Large intestine (tissue), 3 donors: ENCODE measurements around the gene COL5A2. TPM values are rescaled to one million over a fixed set of nuclear protein-coding genes. Genes with fewer than 3 reads are reported as not detected.
A peak's percentile ranks its signal among the peaks of the same experiment; 100 is the strongest.

Experiments used
- DNase-seq, 2 donors: peaks; one replicate each; pipeline versions ENCODE4 v3.0.0 to v3.0.0-alpha.2; 2013
- H3K27ac ChIP-seq: one replicate; pipeline ENCODE4 v1.5.1; 2013; ENCODE audit warnings: low read length
- H3K27me3 ChIP-seq: 2 replicates; pipeline ENCODE4 v1.6.1; 2013; ENCODE audit warnings: low read length; ENCODE audit not compliant: control insufficient read depth, insufficient read depth
- H3K36me3 ChIP-seq: 2 replicates; pipeline ENCODE4 v1.6.1; 2013; ENCODE audit warnings: low read length; ENCODE audit not compliant: control insufficient read depth, insufficient read depth
- H3K4me1 ChIP-seq: one replicate; pipeline ENCODE4 v1.6.1; 2013; ENCODE audit warnings: low read length; ENCODE audit not compliant: control insufficient read depth, insufficient read depth
- H3K4me3 ChIP-seq: one replicate; pipeline ENCODE4 v1.5.1; 2013; ENCODE audit warnings: low read length
- H3K9me3 ChIP-seq: one replicate; pipeline ENCODE4 v1.6.1; 2013; ENCODE audit warnings: mild to moderate bottlenecking, low read depth, low read length, moderate library complexity; ENCODE audit not compliant: control insufficient read depth
- WGBS: methylation state at CpG from one replicate; pipeline ENCODE4 v1.1.5; 2013; ENCODE audit warnings: low lambda C conversion rate; ENCODE audit not compliant: insufficient coverage; 5-methylcytosine and 5-hydroxymethylcytosine counted together
- polyA plus RNA-seq: library from polyadenylated mRNA; unstranded; fragments of 120-200 nt; gene quantifications from one replicate; pipeline ENCODE4 v1.2.1, GENCODE V29; 2013

The COL5A2 gene
- polyA plus RNA-seq, 1 donor: 80.4 TPM

DNA sequence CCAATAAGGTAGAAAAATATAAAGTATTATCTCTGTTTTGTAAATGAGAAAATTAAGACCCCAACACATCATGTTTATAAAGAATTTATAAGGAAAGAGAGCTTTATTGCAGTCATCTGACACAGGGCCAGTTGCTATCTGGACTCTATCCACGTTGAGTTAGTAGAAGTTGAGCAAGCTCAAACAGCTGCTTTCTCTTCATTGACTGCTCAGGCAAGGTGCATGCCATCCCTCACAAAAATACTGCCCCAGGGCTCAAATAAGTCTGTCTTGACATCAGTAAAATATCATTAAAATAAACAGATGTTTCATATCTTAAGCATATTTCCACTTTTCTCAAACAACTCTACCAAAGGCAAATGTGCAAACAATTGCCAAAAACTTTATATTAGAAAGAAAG is 14.8 kb downstream of the COL5A2 start:
- Histone ChIP-seq H3K36me3 (no peaks in the 10 kb centered on the region), H3K27ac (no peak overlapping the region), H3K4me1 (no peaks in the 10 kb centered on the region), H3K27me3 (no peaks in the 10 kb centered on the region), H3K9me3 (no peaks in the 10 kb centered on the region), H3K4me3 (no peak overlapping the region)
- no CpG with 5 or more reads among the region's 1 CpG for WGBS
- peak; percentile 23 to 35 for DNase-seq

DNA sequence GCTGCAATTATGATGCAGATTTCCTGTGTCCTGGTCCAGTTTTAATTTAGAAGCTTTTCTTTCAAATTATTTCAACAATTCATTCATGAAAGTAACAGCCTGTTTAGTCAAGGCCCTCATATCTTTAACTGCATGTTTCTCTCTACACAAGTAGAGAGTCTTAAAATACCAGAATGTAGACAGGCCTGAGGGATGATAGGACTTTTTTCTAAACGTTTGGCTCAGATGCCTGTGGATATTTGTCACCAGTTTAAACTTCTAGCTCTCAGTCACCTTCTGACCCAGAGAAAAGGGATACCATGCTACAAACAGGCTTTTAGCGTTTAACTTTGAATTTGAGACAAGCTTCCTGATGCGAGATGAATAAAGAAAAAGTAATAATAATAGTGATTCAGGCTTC is 15.7 kb downstream of the COL5A2 start:
- H3K4me1 ChIP-seq: no peaks in the 10 kb centered on the region
- no peaks in the 10 kb centered on the region for H3K36me3 ChIP-seq
- no peak overlapping the region for H3K27ac ChIP-seq
- no peak for DNase-seq
- no peaks in the 10 kb centered on the region for H3K9me3 ChIP-seq
- H3K27me3 ChIP-seq: no peaks in the 10 kb centered on the region
- WGBS: no CpG with 5 or more reads among the region's 3 CpGs
- no peak overlapping the region for H3K4me3 ChIP-seq

DNA sequence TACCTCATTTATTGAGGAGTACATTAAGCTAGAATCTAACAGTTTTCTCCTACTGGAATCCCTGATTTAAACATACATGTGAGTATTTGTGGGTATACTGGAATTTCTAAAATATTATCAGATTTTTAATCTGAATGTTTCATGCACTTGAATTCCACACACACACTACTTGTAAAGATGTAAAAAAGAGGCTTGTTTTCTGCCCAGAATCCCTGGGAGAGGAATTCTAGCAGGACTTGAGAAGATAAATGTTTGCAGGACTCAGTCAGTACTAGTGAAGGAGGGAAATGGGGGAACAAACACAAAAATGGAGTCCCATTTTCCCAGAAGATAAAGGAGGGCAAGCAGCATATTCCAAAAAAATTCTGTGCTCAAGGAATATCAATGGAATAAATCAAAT is 17.0 kb downstream of the COL5A2 start:
- no peaks in the 10 kb centered on the region for H3K4me1 ChIP-seq
- no peaks in the 10 kb centered on the region for H3K36me3 ChIP-seq
- DNase-seq: no peak
- H3K9me3 ChIP-seq: no peaks in the 10 kb centered on the region
- no peak overlapping the region for H3K27ac ChIP-seq
- H3K27me3 ChIP-seq: no peaks in the 10 kb centered on the region
- H3K4me3 ChIP-seq: no peak overlapping the region

DNA sequence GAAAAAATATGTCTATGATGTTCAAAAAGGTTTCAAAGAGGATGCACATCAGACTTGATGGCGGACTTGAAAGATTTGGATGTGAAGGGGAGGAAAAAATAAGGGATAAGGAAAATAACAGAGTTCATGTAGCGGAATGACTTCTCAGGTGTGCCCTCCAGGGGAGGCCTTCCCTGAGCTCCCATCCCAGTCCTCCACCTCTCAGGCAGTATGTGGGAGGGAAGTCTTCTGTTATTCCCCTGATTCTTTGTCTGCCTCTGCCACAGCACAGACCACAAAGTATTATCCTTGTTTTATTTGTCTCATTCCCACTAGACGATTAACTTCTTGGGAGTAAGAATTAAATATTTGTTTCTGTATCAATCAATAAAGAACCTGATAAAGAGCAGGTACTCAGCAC is 17.7 kb downstream of the COL5A2 start:
- no peak for DNase-seq
- no peak overlapping the region for H3K27ac ChIP-seq
- WGBS: 58% methylated on average over 2 of the region's 3 CpGs

DNA sequence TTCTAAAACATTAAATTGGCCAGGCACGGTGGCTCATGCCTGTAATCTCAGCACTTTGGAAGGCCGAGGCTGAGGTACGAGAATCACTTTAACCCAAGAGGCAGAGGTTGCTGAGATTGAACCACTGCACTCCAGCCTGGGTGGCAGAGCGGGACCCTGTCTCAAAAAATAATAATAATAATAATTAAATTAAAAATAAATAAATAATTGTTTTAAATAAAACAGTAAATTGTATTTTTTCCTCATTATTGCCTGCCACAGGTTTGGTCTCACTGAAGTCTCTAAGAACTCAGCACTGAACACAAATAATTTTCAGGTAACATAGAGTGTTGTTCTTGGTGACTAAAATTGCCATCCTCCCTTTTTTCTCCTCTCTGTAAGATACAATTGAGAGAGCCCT is 19.8 kb downstream of the COL5A2 start:
- H3K4me3 ChIP-seq: no peak overlapping the region
- no peaks in the 10 kb centered on the region for H3K36me3 ChIP-seq
- no peaks in the 10 kb centered on the region for H3K4me1 ChIP-seq
- H3K9me3 ChIP-seq: no peaks in the 10 kb centered on the region
- H3K27me3 ChIP-seq: no peaks in the 10 kb centered on the region
- DNase-seq: no peak
- no CpG with 5 or more reads among the region's 4 CpGs for WGBS
- H3K27ac ChIP-seq: no peak overlapping the region

More for the DNA sequence above, 17.7 kb downstream of the COL5A2 start:
- H3K27me3 ChIP-seq: no peaks in the 10 kb centered on the region
- no peak overlapping the region for H3K4me3 ChIP-seq
- H3K4me1 ChIP-seq: no peaks in the 10 kb centered on the region
- H3K9me3 ChIP-seq: no peaks in the 10 kb centered on the region
- no peaks in the 10 kb centered on the region for H3K36me3 ChIP-seq

DNA sequence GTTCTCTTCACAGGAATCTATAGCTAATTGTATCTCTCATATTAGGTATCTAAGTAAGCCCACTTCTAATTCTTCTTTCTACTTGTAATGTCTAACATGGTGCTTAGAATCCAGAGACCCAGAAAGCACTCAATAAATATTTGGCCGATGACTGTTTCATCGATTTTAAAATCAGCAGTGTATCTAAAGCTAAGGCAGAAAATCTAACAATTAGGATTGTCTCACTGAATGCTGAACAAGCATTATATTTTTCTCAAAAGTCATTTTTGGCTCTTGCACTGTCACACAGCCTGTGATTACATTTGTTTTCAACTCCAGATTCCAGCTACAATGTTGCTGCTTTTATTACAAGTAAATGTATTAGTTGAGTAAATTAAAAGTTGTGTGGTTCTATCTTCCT is 20.3 kb downstream of the COL5A2 start:
- 100% methylated on average over 2 of the region's 2 CpGs for WGBS
- DNase-seq: no peak
- Histone ChIP-seq H3K9me3 (no peaks in the 10 kb centered on the region), H3K4me3 (no peak overlapping the region), H3K4me1 (no peaks in the 10 kb centered on the region), H3K36me3 (no peaks in the 10 kb centered on the region), H3K27me3 (no peaks in the 10 kb centered on the region), H3K27ac (no peak overlapping the region)

DNA sequence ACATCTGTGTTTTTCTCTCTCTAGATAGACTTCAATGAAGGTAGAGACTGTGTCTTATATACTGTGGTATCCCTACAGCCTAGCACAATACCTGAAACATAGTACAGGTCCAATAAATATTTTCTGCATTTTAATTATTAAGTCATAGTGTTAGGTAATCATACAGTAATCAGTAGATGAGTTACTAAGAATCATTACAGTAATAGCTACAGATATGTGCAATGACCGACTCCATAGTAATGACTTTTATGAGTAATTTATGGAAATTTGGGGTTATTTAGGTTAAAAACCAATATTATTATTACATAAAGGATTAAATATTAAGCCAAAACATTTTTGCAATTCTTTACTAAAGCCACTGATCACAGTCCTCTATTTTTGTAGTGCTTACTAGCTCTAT is 21.6 kb downstream of the COL5A2 start:
- H3K4me3 ChIP-seq: no peak overlapping the region
- H3K27ac ChIP-seq: no peak overlapping the region
- no peaks in the 10 kb centered on the region for H3K4me1 ChIP-seq
- H3K36me3 ChIP-seq: no peaks in the 10 kb centered on the region
- H3K9me3 ChIP-seq: no peaks in the 10 kb centered on the region
- DNase-seq: no peak
- no CpG with 5 or more reads among the region's 1 CpG for WGBS
- H3K27me3 ChIP-seq: no peaks in the 10 kb centered on the region

DNA sequence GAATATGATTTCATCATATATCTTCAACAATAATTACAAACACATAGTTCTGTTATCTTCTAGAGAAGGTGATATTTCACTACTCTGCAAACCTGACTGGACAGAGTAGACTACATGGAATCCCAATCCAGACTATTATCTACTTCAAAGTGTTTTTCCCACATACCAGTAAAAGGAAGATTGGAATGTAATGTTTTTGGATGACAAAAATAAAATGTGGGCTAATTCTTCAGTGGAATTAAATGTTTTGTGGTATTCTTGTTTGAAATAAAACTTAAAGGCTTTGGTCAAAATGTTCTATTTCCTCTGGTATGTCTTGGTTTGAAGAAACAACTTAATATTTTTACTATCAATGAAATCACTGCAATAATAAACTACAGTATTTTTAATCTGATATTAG is 22.1 kb downstream of the COL5A2 start:
- Histone ChIP-seq H3K27ac (no peak overlapping the region), H3K4me3 (no peak overlapping the region), H3K27me3 (no peaks in the 10 kb centered on the region), H3K36me3 (no peaks in the 10 kb centered on the region), H3K4me1 (no peaks in the 10 kb centered on the region), H3K9me3 (no peaks in the 10 kb centered on the region)
- no peak for DNase-seq

DNA sequence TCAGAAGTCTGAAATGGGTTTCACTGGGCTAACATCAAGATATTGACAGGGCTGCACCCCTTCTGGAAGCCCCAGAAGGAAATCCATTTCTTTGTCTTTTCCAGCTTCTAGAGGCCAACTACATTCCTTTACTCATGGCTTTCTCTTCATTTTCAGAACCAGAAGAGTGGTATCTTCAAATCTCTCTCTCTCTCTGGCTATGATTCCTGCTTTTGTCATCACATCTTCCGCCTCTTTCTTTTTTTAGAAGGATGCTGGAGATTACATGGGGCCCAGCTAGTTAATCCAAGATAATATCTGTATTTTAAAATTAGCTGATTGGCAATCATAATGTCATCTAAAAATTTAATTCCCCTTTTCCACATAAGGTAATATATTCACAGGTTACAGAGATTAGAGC is 23.8 kb downstream of the COL5A2 start:
- H3K4me3 ChIP-seq: no peak overlapping the region
- WGBS: no CpG with 5 or more reads among the region's 1 CpG
- H3K9me3 ChIP-seq: no peaks in the 10 kb centered on the region
- no peaks in the 10 kb centered on the region for H3K27me3 ChIP-seq
- H3K36me3 ChIP-seq: no peaks in the 10 kb centered on the region
- H3K27ac ChIP-seq: no peak overlapping the region
- H3K4me1 ChIP-seq: no peaks in the 10 kb centered on the region
- DNase-seq: no peak

DNA sequence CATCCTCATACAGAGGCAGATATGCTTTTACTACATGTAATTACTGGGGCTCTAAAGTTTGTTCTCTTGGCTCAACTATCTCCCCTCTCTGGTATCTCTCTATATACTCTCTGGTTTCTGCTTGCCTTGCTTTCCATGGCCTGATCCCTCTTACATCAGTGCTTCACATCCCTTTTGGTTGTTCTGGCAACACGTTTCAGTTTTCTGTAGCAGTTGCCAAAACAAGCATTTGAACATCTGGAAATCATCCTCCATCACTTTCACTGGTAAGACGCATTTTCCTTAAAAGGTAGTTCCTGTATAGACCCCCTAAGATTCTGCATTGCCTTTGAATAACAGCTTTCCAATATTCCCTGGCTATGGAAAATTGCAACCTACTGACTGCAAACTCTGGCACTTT is 25.9 kb downstream of the COL5A2 start:
- Histone ChIP-seq H3K4me3 (no peak overlapping the region), H3K36me3 (no peaks in the 10 kb centered on the region), H3K27ac (no peak overlapping the region), H3K4me1 (no peaks in the 10 kb centered on the region), H3K27me3 (no peaks in the 10 kb centered on the region), H3K9me3 (no peaks in the 10 kb centered on the region)
- DNase-seq: no peak
- no CpG with 5 or more reads among the region's 2 CpGs for WGBS

DNA sequence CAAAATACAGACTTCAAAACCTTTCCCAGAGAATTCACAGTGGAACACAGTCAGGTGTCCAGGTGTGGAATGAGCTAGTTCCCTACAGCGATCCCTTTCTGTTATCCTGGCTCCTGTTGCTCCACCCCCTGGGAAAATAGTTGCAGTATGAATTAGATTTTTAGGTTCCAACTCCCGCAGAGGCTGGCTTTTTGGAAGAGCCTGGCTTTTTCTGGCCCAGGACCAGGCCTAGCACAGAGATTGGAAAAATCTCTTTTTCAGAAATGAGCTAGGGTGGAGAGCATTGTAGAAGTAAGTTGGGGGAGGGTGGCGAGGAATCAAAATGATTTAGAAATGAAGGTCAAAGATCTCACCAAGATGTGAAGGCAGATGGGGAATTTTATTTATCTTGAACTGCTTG is 27.1 kb downstream of the COL5A2 start:
- Histone ChIP-seq H3K4me3 (no peak overlapping the region), H3K4me1 (no peaks in the 10 kb centered on the region)
- WGBS: 100% methylated on average over 1 of the region's 3 CpGs

More for the DNA sequence above, 27.1 kb downstream of the COL5A2 start:
- H3K36me3 ChIP-seq: no peaks in the 10 kb centered on the region
- no peak for DNase-seq
- no peaks in the 10 kb centered on the region for H3K27me3 ChIP-seq
- no peaks in the 10 kb centered on the region for H3K9me3 ChIP-seq
- H3K27ac ChIP-seq: no peak overlapping the region
